ENCODE results near the gene ORM2. TPM values are rescaled to one million over a fixed set of nuclear protein-coding genes. Genes with fewer than 3 reads are reported as not detected.

Gene ORM2
- total and polyA plus RNA-seq, 9 of the 15 experiments (the other 6 are each of a cell fraction or from before 2014, with no cell fraction given), result 0.98 TPM; not detected in 8

GRCh38 chr9:114348906-114349482, 19.3 kb downstream of the ORM2 start (continued):
- TF ChIP-seq MAFG (tag; conservative IDR thresholded peaks at IDR 0.05), result peak; percentile 26; the same call in 1 of the 2 replicates
- TF ChIP-seq KAT7 (CRISPR knock-in tag; IDR thresholded peaks at IDR 0.05; ENCODE audit: borderline replicate concordance), result no peak
- TF ChIP-seq EP400 (IDR thresholded peaks at IDR 0.05), result peak; percentile 51
- TF ChIP-seq HCFC1 (IDR thresholded peaks at IDR 0.05; ENCODE audit: low read depth, low read length), result no peak; the same call in 1 of the 2 replicates
- peak; percentile 5 for TF ChIP-seq NEUROD1 (IDR thresholded peaks at IDR 0.05; ENCODE audit: borderline replicate concordance, low read depth, low read length, partially characterized antibody)
- no peak for TF ChIP-seq HIVEP1 (CRISPR knock-in tag; IDR thresholded peaks at IDR 0.05)
- peak; percentile 50; the same call in 1 of the 2 replicates for TF ChIP-seq ZBTB33 (CRISPR knock-in tag; IDR thresholded peaks at IDR 0.05)
- TF ChIP-seq, protein P1, sequence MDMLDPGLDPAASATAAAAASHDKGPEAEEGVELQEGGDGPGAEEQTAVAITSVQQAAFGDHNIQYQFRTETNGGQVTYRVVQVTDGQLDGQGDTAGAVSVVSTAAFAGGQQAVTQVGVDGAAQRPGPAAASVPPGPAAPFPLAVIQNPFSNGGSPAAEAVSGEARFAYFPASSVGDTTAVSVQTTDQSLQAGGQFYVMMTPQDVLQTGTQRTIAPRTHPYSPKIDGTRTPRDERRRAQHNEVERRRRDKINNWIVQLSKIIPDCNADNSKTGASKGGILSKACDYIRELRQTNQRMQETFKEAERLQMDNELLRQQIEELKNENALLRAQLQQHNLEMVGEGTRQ (CRISPR knock-in tag; IDR thresholded peaks at IDR 0.05), result no peak; the same call in 1 of the 2 replicates
- no peak for TF ChIP-seq MAFF (IDR thresholded peaks at IDR 0.05; ENCODE audit: low read length)
- peak; percentile 85; the same call in 1 of the 2 replicates for TF ChIP-seq MYNN (IDR thresholded peaks at IDR 0.05)
- no peak for TF ChIP-seq MYNN (CRISPR knock-in tag; IDR thresholded peaks at IDR 0.05)
- peak; percentile 90 for TF ChIP-seq EGR1 (conservative IDR thresholded peaks at IDR 0.05)
- TF ChIP-seq MCM5 (IDR thresholded peaks at IDR 0.05; ENCODE audit: low read depth), result no peak
- TF ChIP-seq ATF3 (IDR thresholded peaks at IDR 0.05), result peak; percentile 84
- TF ChIP-seq ATF3 (CRISPR knock-in tag; conservative IDR thresholded peaks at IDR 0.05), result no peak
- TF ChIP-seq CEBPG (CRISPR knock-in tag; IDR thresholded peaks at IDR 0.05), result peak; percentile 71; the same call in 1 of the 2 replicates
- TF ChIP-seq CEBPG (tag; conservative IDR thresholded peaks at IDR 0.05 in 1 of 2, IDR thresholded peaks at IDR 0.05 in 1 of 2), result 0 out of 4 replicates have a peak, but pooled peaks of 1 of the 2 experiments have one; percentile 39
- no peak for TF ChIP-seq GTF3C2 (IDR thresholded peaks at IDR 0.05; ENCODE audit: borderline replicate concordance, extremely low read depth, insufficient read length)
- TF ChIP-seq SP2 (IDR thresholded peaks at IDR 0.05; ENCODE audit: extremely low read depth, low read depth, low read length, poor library complexity, severe bottlenecking), result no peak
- peak; percentile 66 for TF ChIP-seq DPF2 (IDR thresholded peaks at IDR 0.05)
- no peak for TF ChIP-seq GTF2F1 (IDR thresholded peaks at IDR 0.05; ENCODE audit: low read depth, low read length)

All from K562 (cell line).